ENCODE measurements around the gene CASP4. TPM values are rescaled to one million over a fixed set of nuclear protein-coding genes. Genes with fewer than 3 reads are reported as not detected.

The CASP4 gene
- total RNA-seq = 10 to 100 TPM; 43.6 to 60.6 TPM

DNA sequence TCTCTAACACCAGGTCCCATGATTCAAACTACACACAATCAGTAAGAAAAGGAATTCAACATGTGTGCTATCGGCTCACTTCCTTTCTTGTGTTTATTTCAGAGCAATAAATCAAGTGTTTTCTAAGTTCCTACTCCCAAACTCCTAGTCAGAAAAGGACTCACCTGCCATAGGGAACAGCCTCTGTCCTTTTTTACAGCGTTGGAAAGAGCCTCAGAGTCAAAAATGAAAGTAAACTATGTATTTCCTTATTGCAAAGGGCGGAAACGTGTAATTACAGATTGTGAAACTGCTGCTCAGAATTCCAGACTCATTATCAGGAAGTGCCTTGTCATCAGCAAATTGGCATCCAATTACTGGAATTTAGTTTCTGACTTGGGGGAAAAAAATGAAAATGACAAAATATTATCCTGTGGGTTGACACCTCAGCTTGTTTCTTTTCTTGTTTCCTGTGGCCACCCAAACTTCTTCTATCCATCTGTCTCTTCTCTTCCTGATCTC, at the start of gene CASP4:
CASP4 (minus strand) TSS at position 220 of the 501 bp plus-strand sequence; CDS start at position 171, 49 bp downstream.
- H3K27ac Mint-ChIP-seq = peak within 1 kb of the TSS; percentile 98
- no peaks in the 10 kb centered on the region for H3K27me3 Mint-ChIP-seq (ENCODE audit: low read depth)
- H3K9me3 Mint-ChIP-seq = peaks cover 3 to 15% of the 10 kb centered on the region in 2 donors
- ATAC-seq (replicated peaks in 1 of 2) (peak; percentile 51 to 72), DNase-seq (peak in 1 of 2 donors; percentile 6)
- peaks cover 33% of the 10 kb centered on the region for H3K4me1 Mint-ChIP-seq (ENCODE audit: low read depth)
- peaks cover 22 to 24% of the 10 kb centered on the region in 2 donors for H3K36me3 Mint-ChIP-seq (ENCODE audit: insufficient read depth in 2 of 2)
- H3K4me3 Mint-ChIP-seq = peak within 1 kb of the TSS; percentile 83 to 97

DNA sequence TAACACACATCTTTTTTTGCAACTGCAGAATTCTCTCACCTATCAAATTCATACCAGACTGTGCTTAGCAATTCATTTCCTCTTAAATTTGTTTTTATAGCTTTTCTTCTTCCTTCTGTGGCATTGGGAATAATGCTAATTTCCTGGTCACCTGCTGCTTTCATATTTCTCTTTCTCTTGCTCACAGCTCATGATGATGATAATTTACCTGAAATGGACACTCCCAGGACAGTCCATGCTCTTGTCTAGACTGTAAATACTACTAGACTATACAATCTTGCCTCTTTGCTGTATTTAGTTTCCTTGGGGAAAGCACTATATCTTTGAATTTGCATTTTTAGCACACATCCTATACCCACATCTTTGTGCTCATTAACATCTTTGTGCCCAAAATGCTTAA, 39.1 kb upstream of the CASP4 start:
- Mint-ChIP-seq H3K27ac (no peak overlapping the region), H3K36me3 (ENCODE audit: insufficient read depth in 2 of 2) (no peaks in the 10 kb centered on the region), H3K4me1 (ENCODE audit: low read depth) (no peaks in the 10 kb centered on the region), H3K27me3 (ENCODE audit: low read depth) (no peaks in the 10 kb centered on the region), H3K4me3 (no peak overlapping the region), H3K9me3 (no peaks in the 10 kb centered on the region)
- ATAC-seq (replicated peaks in 1 of 2) (no peak), DNase-seq (no peak)

DNA sequence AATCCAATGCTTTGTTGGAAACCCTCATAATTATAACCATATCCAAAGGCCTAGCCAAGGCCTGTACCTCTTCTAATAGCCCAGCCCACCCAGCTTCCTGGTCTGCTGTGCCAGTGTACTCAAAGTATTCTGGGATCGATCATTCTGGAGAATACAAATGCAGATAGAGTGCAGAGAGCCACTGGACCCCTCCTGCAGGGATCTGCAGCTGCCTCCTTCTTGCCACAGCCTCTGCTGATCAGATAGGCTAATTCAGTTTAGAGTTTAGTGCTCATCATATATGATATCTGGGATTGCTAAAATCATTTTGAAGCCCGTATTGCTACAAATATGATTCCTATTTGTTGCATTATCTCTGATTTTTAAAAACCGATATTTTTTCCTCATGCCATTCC, 37.1 kb upstream of the CASP4 start:
- no peak overlapping the region for H3K27ac Mint-ChIP-seq
- H3K9me3 Mint-ChIP-seq = no peaks in the 10 kb centered on the region
- no peak for ATAC-seq (replicated peaks in 1 of 2)
- H3K4me3 Mint-ChIP-seq = no peak overlapping the region
- no peaks in the 10 kb centered on the region for H3K27me3 Mint-ChIP-seq (ENCODE audit: low read depth)
- no peak for DNase-seq
- H3K4me1 Mint-ChIP-seq (ENCODE audit: low read depth) = peaks cover 7% of the 10 kb centered on the region
- no peaks in the 10 kb centered on the region for H3K36me3 Mint-ChIP-seq (ENCODE audit: insufficient read depth in 2 of 2)

DNA sequence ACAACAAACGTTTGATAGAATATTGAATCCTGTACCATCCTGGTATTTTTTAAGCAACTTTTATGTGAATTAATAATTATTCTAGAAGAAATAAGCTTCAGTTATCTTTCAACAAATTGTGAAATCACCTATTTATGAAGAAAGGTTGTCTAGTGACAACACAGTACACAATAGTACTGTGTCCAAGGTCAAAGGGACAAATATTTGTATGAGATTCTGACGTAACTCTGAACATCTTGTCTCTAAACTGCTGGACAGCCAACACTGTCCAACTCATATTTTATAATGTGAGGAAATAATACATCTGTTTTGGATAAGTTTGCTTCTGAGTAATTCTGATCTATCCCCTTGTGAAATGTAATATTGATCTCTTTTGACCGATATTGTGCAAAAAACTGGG, 35.6 kb upstream of the CASP4 start:
- H3K4me1 Mint-ChIP-seq (ENCODE audit: low read depth) = peaks cover 7% of the 10 kb centered on the region
- ATAC-seq (replicated peaks in 1 of 2) (no peak), DNase-seq (no peak)
- H3K4me3 Mint-ChIP-seq = no peak overlapping the region
- H3K36me3 Mint-ChIP-seq (ENCODE audit: insufficient read depth in 2 of 2) = no peaks in the 10 kb centered on the region
- no peaks in the 10 kb centered on the region for H3K27me3 Mint-ChIP-seq (ENCODE audit: low read depth)
- no peak overlapping the region for H3K27ac Mint-ChIP-seq
- no peaks in the 10 kb centered on the region for H3K9me3 Mint-ChIP-seq

DNA sequence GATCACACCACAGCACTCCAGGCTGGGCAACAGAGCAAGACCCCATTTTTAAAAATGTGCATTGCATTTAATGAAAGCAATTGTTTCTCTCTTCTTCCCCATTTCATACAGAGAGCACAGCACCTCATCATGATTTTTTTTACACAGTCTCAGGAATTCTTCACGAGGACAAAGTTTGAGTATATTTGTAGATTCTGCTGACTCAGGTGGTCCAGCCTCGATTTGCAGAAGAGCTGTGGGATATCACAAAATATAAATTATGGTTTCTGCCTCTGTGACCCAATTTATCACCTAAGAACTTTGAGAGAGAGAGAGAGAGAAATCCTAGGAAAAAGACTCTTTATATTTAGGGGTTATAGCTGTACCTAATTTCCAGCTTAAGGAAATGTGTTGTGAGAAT, 34.8 kb upstream of the CASP4 start:
- Mint-ChIP-seq H3K9me3 (no peaks in the 10 kb centered on the region), H3K27ac (no peak overlapping the region), H3K4me3 (no peak overlapping the region), H3K27me3 (ENCODE audit: low read depth) (no peaks in the 10 kb centered on the region), H3K36me3 (ENCODE audit: insufficient read depth in 2 of 2) (no peaks in the 10 kb centered on the region), H3K4me1 (ENCODE audit: low read depth) (peaks cover 7% of the 10 kb centered on the region)
- DNase-seq (no peak), ATAC-seq (replicated peaks in 1 of 2) (no peak)

DNA sequence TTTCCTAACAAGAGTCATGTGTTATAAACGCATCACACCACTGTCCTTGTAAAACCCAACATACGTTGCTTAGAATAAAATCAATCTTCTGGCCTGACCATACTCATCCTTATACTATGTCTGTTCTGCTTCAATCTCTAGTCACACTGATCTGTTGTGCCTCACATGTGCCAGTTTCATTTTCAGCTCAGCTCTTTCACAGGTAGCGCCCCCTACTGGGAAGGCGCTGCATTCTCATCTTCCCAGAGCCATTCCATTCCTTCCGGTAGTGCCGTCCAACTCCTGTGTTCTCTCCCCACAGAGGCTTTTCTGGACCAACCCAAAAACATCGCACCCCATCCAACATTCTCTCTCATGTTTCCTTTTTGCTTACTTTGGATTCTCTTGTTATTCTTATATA, 32.4 kb upstream of the CASP4 start:
- Mint-ChIP-seq H3K4me3 (no peak overlapping the region), H3K9me3 (no peaks in the 10 kb centered on the region), H3K36me3 (ENCODE audit: insufficient read depth in 2 of 2) (no peaks in the 10 kb centered on the region), H3K27ac (no peak overlapping the region), H3K27me3 (ENCODE audit: low read depth) (no peaks in the 10 kb centered on the region), H3K4me1 (ENCODE audit: low read depth) (peaks cover 7% of the 10 kb centered on the region)
- ATAC-seq (replicated peaks in 1 of 2) (peak; percentile 68 to 76), DNase-seq (peak; percentile 34 to 65)

DNA sequence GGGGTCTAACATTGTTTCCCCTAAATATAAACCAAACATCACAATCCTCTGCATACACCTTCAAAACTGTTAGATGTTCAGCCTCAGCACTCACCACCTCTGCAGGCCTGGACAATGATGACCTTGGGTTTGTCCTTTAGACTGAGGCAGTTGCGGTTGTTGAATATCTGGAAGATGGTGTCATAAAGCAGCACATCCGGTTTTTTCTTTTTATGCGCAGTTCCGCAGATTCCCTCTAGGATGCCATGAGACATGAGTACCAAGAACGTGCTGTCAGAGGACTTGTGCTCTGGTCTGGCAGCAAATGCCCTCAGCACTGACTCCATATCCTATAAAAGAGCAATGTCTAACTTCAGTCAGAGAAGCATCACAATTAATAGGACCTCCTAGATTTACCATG, 31.8 kb upstream of the CASP4 start:
- no peaks in the 10 kb centered on the region for H3K27me3 Mint-ChIP-seq (ENCODE audit: low read depth)
- DNase-seq = peak in 1 of 2 donors; percentile 5
- ATAC-seq (replicated peaks in 1 of 2) = no peak

DNA sequence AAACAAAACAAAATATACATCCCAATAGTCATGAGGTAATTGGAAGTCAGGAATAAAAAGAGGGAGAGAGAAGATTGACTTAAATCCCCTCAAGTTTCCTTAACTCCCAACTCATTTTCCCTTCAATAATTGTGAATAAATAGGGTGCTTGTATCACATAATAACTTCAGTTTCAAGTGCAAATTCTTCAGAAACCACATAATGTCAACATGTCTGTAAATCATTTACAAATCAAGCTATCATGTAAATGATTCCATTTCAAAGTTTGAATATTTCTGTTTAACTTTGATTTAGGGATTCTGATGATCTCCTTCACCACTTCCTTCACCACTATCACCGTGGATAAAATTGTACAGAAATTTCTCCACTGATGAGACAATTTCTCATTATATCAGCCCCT, 31.3 kb upstream of the CASP4 start:
- no peak overlapping the region for H3K4me3 Mint-ChIP-seq
- ATAC-seq (replicated peaks in 1 of 2) (no peak), DNase-seq (no peak)
- H3K4me1 Mint-ChIP-seq (ENCODE audit: low read depth) = peaks cover 7% of the 10 kb centered on the region
- no peaks in the 10 kb centered on the region for H3K36me3 Mint-ChIP-seq (ENCODE audit: insufficient read depth in 2 of 2)
- H3K9me3 Mint-ChIP-seq = no peaks in the 10 kb centered on the region
- H3K27ac Mint-ChIP-seq = no peak overlapping the region
- H3K27me3 Mint-ChIP-seq (ENCODE audit: low read depth) = no peaks in the 10 kb centered on the region

More for the DNA sequence above, 31.8 kb upstream of the CASP4 start:
- no peaks in the 10 kb centered on the region for H3K36me3 Mint-ChIP-seq (ENCODE audit: insufficient read depth in 2 of 2)
- H3K4me3 Mint-ChIP-seq = no peak overlapping the region
- H3K9me3 Mint-ChIP-seq = no peaks in the 10 kb centered on the region
- no peak overlapping the region for H3K27ac Mint-ChIP-seq
- peaks cover 7% of the 10 kb centered on the region for H3K4me1 Mint-ChIP-seq (ENCODE audit: low read depth)

DNA sequence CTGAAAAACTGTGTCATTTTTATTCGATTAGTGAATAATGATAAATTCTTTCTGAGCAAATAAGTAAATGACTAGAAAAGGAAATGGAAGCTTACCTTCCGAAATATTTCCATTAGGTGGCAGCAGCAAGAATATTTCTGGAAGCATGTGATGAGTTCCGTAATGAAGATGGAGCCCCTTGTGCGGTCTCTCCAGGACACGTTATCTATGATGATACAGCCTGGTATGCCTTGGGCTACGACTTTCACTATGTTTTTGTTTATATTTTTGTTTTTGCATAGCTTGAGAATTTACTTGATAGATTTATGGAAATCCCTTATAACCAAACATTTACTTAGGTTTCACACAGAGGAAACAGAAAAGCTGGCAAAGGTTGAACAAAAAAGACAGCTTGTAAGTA, 28.9 kb upstream of the CASP4 start:
- H3K9me3 Mint-ChIP-seq = peaks cover 3 to 4% of the 10 kb centered on the region in 2 donors
- peaks cover 7% of the 10 kb centered on the region for H3K4me1 Mint-ChIP-seq (ENCODE audit: low read depth)
- H3K27ac Mint-ChIP-seq = no peak overlapping the region
- no peaks in the 10 kb centered on the region for H3K27me3 Mint-ChIP-seq (ENCODE audit: low read depth)
- no peak overlapping the region for H3K4me3 Mint-ChIP-seq
- DNase-seq (no peak), ATAC-seq (replicated peaks in 1 of 2) (no peak)
- H3K36me3 Mint-ChIP-seq (ENCODE audit: insufficient read depth in 2 of 2) = peaks cover 0 to 2% of the 10 kb centered on the region in 2 donors

DNA sequence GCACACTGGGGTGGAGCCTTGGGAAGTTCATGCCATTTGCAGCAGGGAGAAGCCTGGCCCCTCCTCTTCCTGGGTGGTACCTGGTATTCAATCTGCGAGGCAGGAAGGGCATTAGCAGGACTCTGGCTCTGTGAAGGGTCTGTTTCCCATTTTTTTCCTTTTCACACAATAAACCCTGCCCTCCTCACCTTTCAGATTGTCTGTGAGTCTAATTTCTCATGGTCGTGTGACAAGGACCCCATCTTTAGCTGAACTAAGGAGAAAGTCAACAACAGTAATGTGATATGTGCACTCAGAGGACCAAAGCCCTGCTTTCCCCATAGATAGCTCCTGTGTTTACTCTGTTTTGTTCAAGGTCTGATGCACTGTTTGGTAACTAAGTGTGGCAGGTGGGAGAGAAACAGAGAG, 26.6 kb upstream of the CASP4 start:
- no peak overlapping the region for H3K4me3 Mint-ChIP-seq
- H3K27ac Mint-ChIP-seq = no peak overlapping the region
- no peaks in the 10 kb centered on the region for H3K27me3 Mint-ChIP-seq (ENCODE audit: low read depth)
- no peaks in the 10 kb centered on the region for H3K4me1 Mint-ChIP-seq (ENCODE audit: low read depth)
- H3K36me3 Mint-ChIP-seq (ENCODE audit: insufficient read depth in 2 of 2) = peaks cover 0 to 2% of the 10 kb centered on the region in 2 donors
- H3K9me3 Mint-ChIP-seq = peaks cover 3 to 4% of the 10 kb centered on the region in 2 donors
- ATAC-seq (replicated peaks in 1 of 2) (no peak), DNase-seq (no peak)

DNA sequence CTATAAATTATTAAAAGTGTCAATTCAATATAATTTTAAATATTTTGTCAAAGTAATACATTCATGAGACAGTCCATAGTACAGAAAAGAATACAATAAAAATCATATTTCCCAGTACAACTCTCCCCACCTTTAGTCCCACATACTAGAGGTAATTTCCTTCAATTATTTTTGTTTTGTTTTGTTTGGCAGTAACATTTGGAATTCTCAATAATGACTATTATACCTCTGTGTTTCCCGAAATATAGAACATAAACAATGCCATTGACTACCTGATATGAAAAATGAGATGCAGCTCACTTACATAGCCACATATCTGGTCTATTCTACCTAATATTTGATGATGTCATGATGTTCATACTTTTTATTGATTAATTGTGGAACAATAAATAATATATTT, 24.4 kb upstream of the CASP4 start:
- peaks cover 0 to 4% of the 10 kb centered on the region in 2 donors for H3K36me3 Mint-ChIP-seq (ENCODE audit: insufficient read depth in 2 of 2)
- peaks cover 5 to 6% of the 10 kb centered on the region in 2 donors for H3K9me3 Mint-ChIP-seq
- H3K4me3 Mint-ChIP-seq = no peak overlapping the region
- no peaks in the 10 kb centered on the region for H3K4me1 Mint-ChIP-seq (ENCODE audit: low read depth)
- ATAC-seq (replicated peaks in 1 of 2) (no peak), DNase-seq (no peak)
- H3K27me3 Mint-ChIP-seq (ENCODE audit: low read depth) = no peaks in the 10 kb centered on the region
- no peak overlapping the region for H3K27ac Mint-ChIP-seq

DNA sequence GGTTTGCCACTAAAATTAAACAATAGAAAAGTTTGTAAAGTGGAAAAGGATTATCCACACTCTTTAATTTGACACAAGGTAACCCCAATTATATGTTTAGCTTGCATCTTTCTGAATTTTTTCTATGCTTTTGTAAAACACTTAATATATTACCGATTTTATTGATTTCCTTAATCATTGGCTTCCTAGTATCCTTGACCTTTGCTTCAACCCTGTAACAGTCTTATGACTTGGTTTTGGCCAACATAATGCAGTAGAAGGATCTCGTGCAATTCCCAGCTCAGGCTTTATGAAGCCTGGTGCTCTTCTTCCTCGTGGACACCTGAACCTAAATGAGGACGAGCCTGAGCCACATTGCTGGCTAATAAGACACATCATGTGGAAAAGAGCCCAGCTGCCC, 23.6 kb upstream of the CASP4 start:
- Mint-ChIP-seq H3K27ac (no peak overlapping the region), H3K27me3 (ENCODE audit: low read depth) (no peaks in the 10 kb centered on the region), H3K4me1 (ENCODE audit: low read depth) (no peaks in the 10 kb centered on the region), H3K36me3 (ENCODE audit: insufficient read depth in 2 of 2) (peaks cover 0 to 6% of the 10 kb centered on the region in 2 donors), H3K9me3 (peaks cover 5 to 6% of the 10 kb centered on the region in 2 donors), H3K4me3 (no peak overlapping the region)
- ATAC-seq (replicated peaks in 1 of 2) (no peak), DNase-seq (no peak)

DNA sequence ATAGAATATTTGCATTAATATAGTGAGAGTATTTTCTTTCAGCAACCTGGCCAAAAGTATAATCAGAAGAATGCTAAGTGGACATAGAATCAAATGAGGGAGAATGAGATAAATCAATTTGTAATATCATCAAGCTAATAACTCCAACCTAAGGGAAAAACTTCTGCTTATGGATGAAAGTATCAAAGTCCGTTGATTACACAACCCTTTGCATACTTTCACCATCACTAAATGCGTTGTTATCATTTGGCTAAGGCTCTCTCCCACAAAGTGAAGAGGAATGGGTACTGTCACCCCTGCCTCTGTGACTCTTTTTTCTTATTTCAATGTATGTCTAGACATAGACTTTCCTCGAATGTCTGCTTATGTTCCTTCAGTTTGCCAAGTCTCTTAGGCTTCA, 16.4 kb upstream of the CASP4 start:
- Mint-ChIP-seq H3K27ac (no peak overlapping the region), H3K4me3 (no peak overlapping the region), H3K9me3 (peaks cover 2 to 4% of the 10 kb centered on the region in 2 donors), H3K27me3 (ENCODE audit: low read depth) (no peaks in the 10 kb centered on the region), H3K36me3 (ENCODE audit: insufficient read depth in 2 of 2) (peaks cover 0 to 4% of the 10 kb centered on the region in 2 donors), H3K4me1 (ENCODE audit: low read depth) (no peaks in the 10 kb centered on the region)
- DNase-seq = no peak
- no peak for ATAC-seq (replicated peaks in 1 of 2)

DNA sequence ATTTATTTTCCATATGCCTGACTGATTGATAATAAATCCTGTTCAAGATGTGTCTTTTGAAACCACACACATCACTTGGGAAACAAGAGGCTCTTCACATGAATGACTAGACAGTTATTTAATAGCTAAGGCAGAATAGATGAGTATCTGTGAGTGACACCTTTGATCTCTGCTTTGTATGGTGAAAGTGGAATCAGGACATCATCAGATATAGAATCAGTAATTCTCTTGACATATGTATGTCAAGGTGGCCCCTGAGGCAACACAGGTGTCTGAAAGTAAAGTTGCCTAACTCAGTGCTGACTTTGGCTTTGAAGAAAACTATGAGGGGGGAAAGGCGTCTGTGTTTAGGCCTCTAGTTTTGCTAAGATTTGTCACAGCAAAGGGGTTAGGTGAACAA, 11.5 kb upstream of the CASP4 start:
- peaks cover 0 to 2% of the 10 kb centered on the region in 2 donors for H3K9me3 Mint-ChIP-seq
- DNase-seq = no peak
- no peak overlapping the region for H3K27ac Mint-ChIP-seq
- H3K36me3 Mint-ChIP-seq (ENCODE audit: insufficient read depth in 2 of 2) = peaks cover 0 to 2% of the 10 kb centered on the region in 2 donors
- no peak for ATAC-seq (replicated peaks in 1 of 2)
- no peaks in the 10 kb centered on the region for H3K27me3 Mint-ChIP-seq (ENCODE audit: low read depth)
- H3K4me3 Mint-ChIP-seq = no peak overlapping the region
- peaks cover 7% of the 10 kb centered on the region for H3K4me1 Mint-ChIP-seq (ENCODE audit: low read depth)

Measured in activated T-cell treated with anti-CD3 and anti-CD28 coated beads, Interleukin-2, amount 50 U/mL, for 72 hours (primary cell).